ENCODE data around the gene MRI1.

The MRI1 gene

GRCh38 chr19:13756210-13756609 lies 8.1 kb upstream of the MRI1 start:
- TF ChIP-seq, protein P1, sequence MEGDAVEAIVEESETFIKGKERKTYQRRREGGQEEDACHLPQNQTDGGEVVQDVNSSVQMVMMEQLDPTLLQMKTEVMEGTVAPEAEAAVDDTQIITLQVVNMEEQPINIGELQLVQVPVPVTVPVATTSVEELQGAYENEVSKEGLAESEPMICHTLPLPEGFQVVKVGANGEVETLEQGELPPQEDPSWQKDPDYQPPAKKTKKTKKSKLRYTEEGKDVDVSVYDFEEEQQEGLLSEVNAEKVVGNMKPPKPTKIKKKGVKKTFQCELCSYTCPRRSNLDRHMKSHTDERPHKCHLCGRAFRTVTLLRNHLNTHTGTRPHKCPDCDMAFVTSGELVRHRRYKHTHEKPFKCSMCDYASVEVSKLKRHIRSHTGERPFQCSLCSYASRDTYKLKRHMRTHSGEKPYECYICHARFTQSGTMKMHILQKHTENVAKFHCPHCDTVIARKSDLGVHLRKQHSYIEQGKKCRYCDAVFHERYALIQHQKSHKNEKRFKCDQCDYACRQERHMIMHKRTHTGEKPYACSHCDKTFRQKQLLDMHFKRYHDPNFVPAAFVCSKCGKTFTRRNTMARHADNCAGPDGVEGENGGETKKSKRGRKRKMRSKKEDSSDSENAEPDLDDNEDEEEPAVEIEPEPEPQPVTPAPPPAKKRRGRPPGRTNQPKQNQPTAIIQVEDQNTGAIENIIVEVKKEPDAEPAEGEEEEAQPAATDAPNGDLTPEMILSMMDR (IDR thresholded peaks at IDR 0.05; ENCODE audit: poor library complexity, severe bottlenecking) = no peak
- Histone ChIP-seq H3K4me1 (ENCODE audit: insufficient read depth, poor library complexity, severe bottlenecking) (no peaks in the 10 kb centered on the region), H3K36me3 (ENCODE audit: low read depth) (peaks cover 87% of the 10 kb centered on the region), H3K27me3 (ENCODE audit: insufficient read depth, poor library complexity, severe bottlenecking) (no peaks in the 10 kb centered on the region), H3K27ac (ENCODE audit: poor library complexity, severe bottlenecking) (no peak overlapping the region), H3K4me3 (ENCODE audit: severe bottlenecking) (no peak overlapping the region), H3K9me3 (ENCODE audit: severe bottlenecking) (no peaks in the 10 kb centered on the region)
- DNase-seq (ENCODE audit: low spot score) = no peak
- ATAC-seq (ENCODE audit: low read depth) = no peak

GRCh38 chr19:13757805-13758772 lies 6.2 kb upstream of the MRI1 start:
- no peaks in the 10 kb centered on the region for H3K9me3 ChIP-seq (ENCODE audit: severe bottlenecking)
- ATAC-seq (ENCODE audit: low read depth) = no peak
- H3K4me3 ChIP-seq (ENCODE audit: severe bottlenecking) = no peak overlapping the region
- DNase-seq (ENCODE audit: low spot score) = no peak
- H3K4me1 ChIP-seq (ENCODE audit: insufficient read depth, poor library complexity, severe bottlenecking) = no peaks in the 10 kb centered on the region
- H3K27me3 ChIP-seq (ENCODE audit: insufficient read depth, poor library complexity, severe bottlenecking) = no peaks in the 10 kb centered on the region
- TF ChIP-seq, protein P1 (IDR thresholded peaks at IDR 0.05; ENCODE audit: poor library complexity, severe bottlenecking) = no peak
- no peak overlapping the region for H3K27ac ChIP-seq (ENCODE audit: poor library complexity, severe bottlenecking)
- peaks cover 76% of the 10 kb centered on the region for H3K36me3 ChIP-seq (ENCODE audit: low read depth)

GRCh38 chr19:13758795-13759194 lies 5.5 kb upstream of the MRI1 start:
- Histone ChIP-seq H3K4me1 (ENCODE audit: insufficient read depth, poor library complexity, severe bottlenecking) (no peaks in the 10 kb centered on the region), H3K27me3 (ENCODE audit: insufficient read depth, poor library complexity, severe bottlenecking) (no peaks in the 10 kb centered on the region), H3K9me3 (ENCODE audit: severe bottlenecking) (no peaks in the 10 kb centered on the region), H3K36me3 (ENCODE audit: low read depth) (peaks cover 69% of the 10 kb centered on the region), H3K4me3 (ENCODE audit: severe bottlenecking) (no peak overlapping the region), H3K27ac (ENCODE audit: poor library complexity, severe bottlenecking) (no peak overlapping the region)
- TF ChIP-seq, protein P1 (IDR thresholded peaks at IDR 0.05; ENCODE audit: poor library complexity, severe bottlenecking) = no peak
- ATAC-seq (ENCODE audit: low read depth) (no peak), DNase-seq (ENCODE audit: low spot score) (no peak)

DNA sequence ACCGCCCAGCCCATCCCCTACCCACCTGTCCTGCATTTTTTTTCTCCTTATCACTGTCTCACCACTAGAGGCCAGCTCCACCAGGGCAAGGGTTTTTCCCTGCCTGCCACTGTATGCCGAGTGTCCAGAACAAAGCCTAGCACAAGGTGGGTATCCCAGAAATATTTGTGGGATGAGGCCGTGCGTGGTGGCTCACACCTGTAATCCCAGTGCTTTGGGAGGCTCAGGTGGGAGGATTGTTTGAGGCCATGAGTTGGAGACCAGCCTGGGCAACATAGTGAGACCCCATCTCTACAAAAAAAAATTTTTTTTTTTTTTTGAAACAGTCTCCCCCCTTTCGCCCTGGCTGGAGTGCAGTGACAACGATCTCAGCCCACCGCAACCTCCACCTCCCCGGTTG lies 2.9 kb upstream of the MRI1 start:
- Histone ChIP-seq H3K36me3 (ENCODE audit: low read depth) (peaks cover 49% of the 10 kb centered on the region), H3K4me3 (ENCODE audit: severe bottlenecking) (no peak overlapping the region), H3K4me1 (ENCODE audit: insufficient read depth, poor library complexity, severe bottlenecking) (no peaks in the 10 kb centered on the region), H3K27ac (ENCODE audit: poor library complexity, severe bottlenecking) (no peak overlapping the region), H3K9me3 (ENCODE audit: severe bottlenecking) (no peaks in the 10 kb centered on the region), H3K27me3 (ENCODE audit: insufficient read depth, poor library complexity, severe bottlenecking) (no peaks in the 10 kb centered on the region)
- DNase-seq (ENCODE audit: low spot score) (no peak), ATAC-seq (ENCODE audit: low read depth) (no peak)
- TF ChIP-seq, protein P1 (IDR thresholded peaks at IDR 0.05; ENCODE audit: poor library complexity, severe bottlenecking) = no peak
